ENCODE measurements around the gene ZNF765. TPM values are rescaled to one million over a fixed set of nuclear protein-coding genes. Genes with fewer than 3 reads are reported as not detected.

Gene ZNF765
- total RNA-seq, 1 experiment from 2014 or later, result 6.7 TPM

Other genes starting within 250 kb of the ZNF765 start
- gene ZNF347, start 236.1 kb upstream of the ZNF765 start, total RNA-seq (2021; ENCODE audit: unreplicated experiment), result 0.17 TPM
- 0.44 TPM for gene ZNF665, start 201.8 kb upstream of the ZNF765 start, total RNA-seq (2021; ENCODE audit: unreplicated experiment)
- gene ZNF677, start 140.3 kb upstream of the ZNF765 start, total RNA-seq (2021; ENCODE audit: unreplicated experiment), result 0.34 TPM
- not detected for gene VN1R2, start 136.9 kb upstream of the ZNF765 start, total RNA-seq (2021; ENCODE audit: unreplicated experiment)
- not detected for gene VN1R4, start 127.4 kb upstream of the ZNF765 start, total RNA-seq (2021; ENCODE audit: unreplicated experiment)
- 5.4 TPM for gene ZNF845, start 61.4 kb upstream of the ZNF765 start, total RNA-seq (2021; ENCODE audit: unreplicated experiment)
- 10.2 TPM for gene ZNF525, start 29.4 kb upstream of the ZNF765 start, total RNA-seq (2021; ENCODE audit: unreplicated experiment)
- 8.8 TPM for gene ZNF761, start 36.8 kb downstream of the ZNF765 start, total RNA-seq (2021; ENCODE audit: unreplicated experiment)
- gene ZNF813, start 72.6 kb downstream of the ZNF765 start, total RNA-seq (2021; ENCODE audit: unreplicated experiment), result not detected
- 0.59 TPM for gene ZNF331, start 143.0 kb downstream of the ZNF765 start, total RNA-seq (2021; ENCODE audit: unreplicated experiment)
- not detected for gene DPRX, start 236.8 kb downstream of the ZNF765 start, total RNA-seq (2021; ENCODE audit: unreplicated experiment)

All from HCT116 (cell line).